ENCODE results near the gene KRT39.

DNA sequence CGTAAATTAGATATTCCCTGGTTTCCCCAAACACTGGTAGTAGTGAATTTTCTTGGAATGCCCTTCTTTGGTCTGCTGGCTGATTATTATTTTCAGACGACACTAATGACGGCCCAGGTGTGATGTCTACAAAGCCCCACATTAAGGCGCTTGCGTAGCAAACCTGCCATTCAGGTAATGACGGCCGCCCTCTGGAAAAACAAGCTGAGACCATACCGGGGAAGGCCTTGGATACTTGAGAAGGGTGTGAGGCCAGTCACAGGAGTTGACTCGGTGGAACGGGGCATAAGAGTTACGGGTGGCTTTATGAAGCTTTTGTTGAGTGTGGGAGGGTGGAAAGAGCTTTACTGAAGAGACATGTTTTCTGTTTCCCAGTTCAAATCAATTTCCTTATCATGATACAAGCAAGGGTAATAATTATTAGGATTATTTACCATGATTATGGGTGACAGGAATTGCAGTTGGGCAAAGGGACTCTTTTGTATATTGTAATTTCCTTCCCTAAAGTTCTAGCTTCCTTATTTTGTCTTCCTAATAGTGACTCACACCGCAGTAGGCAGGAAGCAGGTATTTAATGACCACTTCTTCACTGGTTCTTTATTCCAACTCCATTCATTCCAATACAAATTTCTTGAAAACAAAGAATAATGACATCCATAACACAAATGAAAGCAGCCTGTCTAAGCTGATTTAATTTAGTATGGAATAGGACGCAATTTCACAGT, 54.1 kb downstream of the KRT39 start:
- TF ChIP-seq, protein P1, sequence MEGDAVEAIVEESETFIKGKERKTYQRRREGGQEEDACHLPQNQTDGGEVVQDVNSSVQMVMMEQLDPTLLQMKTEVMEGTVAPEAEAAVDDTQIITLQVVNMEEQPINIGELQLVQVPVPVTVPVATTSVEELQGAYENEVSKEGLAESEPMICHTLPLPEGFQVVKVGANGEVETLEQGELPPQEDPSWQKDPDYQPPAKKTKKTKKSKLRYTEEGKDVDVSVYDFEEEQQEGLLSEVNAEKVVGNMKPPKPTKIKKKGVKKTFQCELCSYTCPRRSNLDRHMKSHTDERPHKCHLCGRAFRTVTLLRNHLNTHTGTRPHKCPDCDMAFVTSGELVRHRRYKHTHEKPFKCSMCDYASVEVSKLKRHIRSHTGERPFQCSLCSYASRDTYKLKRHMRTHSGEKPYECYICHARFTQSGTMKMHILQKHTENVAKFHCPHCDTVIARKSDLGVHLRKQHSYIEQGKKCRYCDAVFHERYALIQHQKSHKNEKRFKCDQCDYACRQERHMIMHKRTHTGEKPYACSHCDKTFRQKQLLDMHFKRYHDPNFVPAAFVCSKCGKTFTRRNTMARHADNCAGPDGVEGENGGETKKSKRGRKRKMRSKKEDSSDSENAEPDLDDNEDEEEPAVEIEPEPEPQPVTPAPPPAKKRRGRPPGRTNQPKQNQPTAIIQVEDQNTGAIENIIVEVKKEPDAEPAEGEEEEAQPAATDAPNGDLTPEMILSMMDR (IDR thresholded peaks at IDR 0.05): no peak
- no peak for TF ChIP-seq POLR2A (IDR thresholded peaks at IDR 0.05)
- TF ChIP-seq EP300 (IDR thresholded peaks at IDR 0.05): no peak
